TTC549 (cell line): Measurements from ENCODE around the gene PRAMEF13.
"Not testable (repeated sequence)": the region's sequence is repeated elsewhere in the genome, so short reads cannot be mapped to it uniquely, and the experiment has no call there.

Experiments
- FAIRE-seq: peaks from 2 replicates; lab custom pipeline; 2012; peaks lifted over from hg19 to GRCh38; lab: Jason Lieb, UNC

The PRAMEF13 gene, protein sequence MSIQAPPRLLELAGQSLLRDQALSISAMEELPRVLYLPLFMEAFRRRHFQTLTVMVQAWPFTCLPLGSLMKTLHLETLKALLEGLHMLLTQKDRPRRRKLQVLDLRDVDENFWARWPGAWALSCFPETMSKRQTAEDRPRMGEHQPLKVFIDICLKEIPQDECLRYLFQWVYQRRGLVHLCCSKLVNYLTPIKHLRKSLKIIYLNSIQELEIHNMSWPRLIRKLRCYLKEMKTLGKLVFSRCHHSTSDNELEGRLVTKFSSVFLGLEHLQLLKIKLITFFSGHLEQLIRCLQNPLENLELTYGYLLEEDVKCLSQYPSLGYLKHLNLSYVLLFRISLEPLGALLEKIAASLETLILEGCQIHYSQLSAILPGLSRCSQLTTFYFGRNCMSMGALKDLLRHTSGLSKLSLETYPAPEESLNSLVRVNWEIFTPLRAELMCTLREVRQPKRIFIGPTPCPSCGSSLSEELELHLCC

GRCh38 chr1:13201309-13201708 lies at the start of gene PRAMEF13:
Gene PRAMEF13, minus strand, starts transcription at chr1:13201409. Its CDS starts 1,820 bp downstream, at chr1:13199589.
- FAIRE-seq, result not testable (repeated sequence)

GRCh38 chr1:13247122-13247521 lies 45.9 kb upstream of the PRAMEF13 start:
- FAIRE-seq, result not testable (repeated sequence)

DNA sequence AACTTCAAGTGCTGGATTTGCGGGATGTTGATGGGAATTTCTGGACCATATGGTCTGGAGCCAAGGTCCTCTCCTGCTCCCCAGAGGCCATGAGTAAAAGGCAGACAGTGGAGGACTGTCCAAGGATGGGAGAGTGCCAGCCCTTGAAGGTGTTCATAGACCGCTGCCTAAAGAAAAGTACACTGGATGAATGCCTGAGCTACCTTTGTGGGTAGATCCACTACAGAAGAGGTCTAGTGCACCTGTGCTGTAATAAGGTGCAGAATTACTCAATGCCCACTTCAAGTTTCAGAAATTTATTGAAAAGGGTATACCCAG lies 45.3 kb upstream of the PRAMEF13 start:
- FAIRE-seq, result not testable (repeated sequence)

- FAIRE-seq, result not testable (repeated sequence)
Measured at GRCh38 chr1:13245841-13246553, 44.8 kb upstream of the PRAMEF13 start.

- FAIRE-seq, result not testable (repeated sequence)
Measured at GRCh38 chr1:13243536-13244263, 42.5 kb upstream of the PRAMEF13 start.

GRCh38 chr1:13239633-13240032 lies 38.4 kb upstream of the PRAMEF13 start:
- not testable (repeated sequence) for FAIRE-seq

- FAIRE-seq, result not testable (repeated sequence)
Measured at GRCh38 chr1:13237572-13237971, 36.4 kb upstream of the PRAMEF13 start.

DNA sequence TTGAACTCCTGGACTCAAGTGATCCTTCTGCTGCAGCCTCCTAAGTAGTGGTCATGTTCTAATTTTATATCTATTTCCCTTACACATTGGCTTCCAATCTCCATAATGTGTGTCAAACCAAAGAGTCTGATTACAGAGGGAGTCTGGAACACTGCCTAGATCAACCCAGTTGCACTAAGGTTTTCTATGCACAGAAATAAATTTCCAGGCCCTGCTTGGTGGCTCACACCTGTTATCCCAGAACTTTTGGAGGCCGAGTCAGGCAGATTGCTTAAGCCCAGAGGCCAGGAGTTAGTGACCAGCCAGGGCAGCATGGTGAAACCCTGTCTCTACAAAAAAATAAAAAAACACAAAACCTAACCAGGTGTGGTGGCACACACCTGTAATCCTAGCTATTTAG lies 32.8 kb upstream of the PRAMEF13 start:
- FAIRE-seq, result not testable (repeated sequence)

- FAIRE-seq, result not testable (repeated sequence)
Measured at GRCh38 chr1:13232056-13232455, 30.8 kb upstream of the PRAMEF13 start.

GRCh38 chr1:13231061-13231750 lies 30.0 kb upstream of the PRAMEF13 start:
- not testable (repeated sequence) for FAIRE-seq

- not testable (repeated sequence) for FAIRE-seq
Measured at GRCh38 chr1:13230601-13231000, 29.4 kb upstream of the PRAMEF13 start.

- not testable (repeated sequence) for FAIRE-seq
Measured at GRCh38 chr1:13230096-13230495, 28.9 kb upstream of the PRAMEF13 start.

GRCh38 chr1:13228343-13228781 lies 27.2 kb upstream of the PRAMEF13 start:
- no peak for FAIRE-seq

GRCh38 chr1:13227271-13228055 lies 26.3 kb upstream of the PRAMEF13 start:
- not testable (repeated sequence) for FAIRE-seq

DNA sequence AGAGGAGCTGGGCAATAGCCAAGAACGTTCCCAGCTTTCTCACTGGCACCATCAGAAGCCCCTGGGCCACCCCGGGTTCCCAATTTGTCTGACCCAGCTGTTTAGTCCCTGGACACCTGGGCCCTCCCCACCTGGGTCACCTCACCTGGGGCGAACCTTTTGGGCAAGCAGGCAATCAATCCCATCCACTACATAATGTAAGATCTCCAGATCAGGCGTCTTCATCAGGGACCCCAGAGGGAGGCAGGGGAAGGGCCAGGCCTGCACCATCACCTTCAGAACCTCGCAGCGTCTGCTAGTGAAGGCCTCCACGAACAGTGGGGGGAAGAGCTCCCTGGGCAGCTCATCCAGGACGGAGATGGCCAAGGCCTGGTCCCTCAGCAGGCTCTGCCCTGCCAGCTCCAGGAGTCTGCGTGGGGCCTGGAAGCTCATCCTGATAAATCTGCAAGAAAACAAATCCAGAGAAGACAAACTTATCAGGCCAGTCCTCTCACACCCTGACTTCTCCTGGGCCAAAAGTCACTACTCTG lies 24.5 kb upstream of the PRAMEF13 start, which contains the start of gene PRAMEF18:
Gene PRAMEF18 (minus strand): TSS at position 480 of the 530 bp plus-strand sequence. CDS start 48 bp downstream, at position 432.
- not testable (repeated sequence) for FAIRE-seq

DNA sequence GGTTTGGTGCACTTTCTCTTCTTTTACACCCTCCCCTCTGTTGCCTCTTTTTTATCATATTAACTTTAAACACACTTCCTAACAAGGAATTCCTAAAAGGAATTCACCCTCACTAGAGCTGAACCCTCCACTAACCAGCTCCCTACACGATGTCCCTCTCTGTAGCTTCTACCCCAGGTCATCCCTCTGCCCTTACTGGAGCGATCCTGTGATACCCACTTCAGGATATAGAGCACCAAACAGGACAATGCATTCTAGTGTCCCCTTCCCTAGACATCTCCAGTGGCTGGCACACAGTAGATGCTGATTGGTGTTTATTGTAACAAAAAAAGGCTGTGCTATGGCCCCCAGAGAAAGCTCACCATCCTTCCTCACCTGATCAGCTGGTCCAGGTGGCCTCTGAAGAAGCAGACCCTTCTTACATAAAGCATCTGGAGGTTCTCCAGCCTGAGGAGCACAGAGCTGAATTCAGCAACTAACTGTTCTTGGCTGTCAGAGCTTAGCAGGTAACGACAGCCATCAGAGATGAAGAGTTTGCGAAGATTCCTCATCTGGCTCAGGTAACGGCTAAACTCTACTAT lies 23.4 kb upstream of the PRAMEF13 start:
- FAIRE-seq, result no peak

DNA sequence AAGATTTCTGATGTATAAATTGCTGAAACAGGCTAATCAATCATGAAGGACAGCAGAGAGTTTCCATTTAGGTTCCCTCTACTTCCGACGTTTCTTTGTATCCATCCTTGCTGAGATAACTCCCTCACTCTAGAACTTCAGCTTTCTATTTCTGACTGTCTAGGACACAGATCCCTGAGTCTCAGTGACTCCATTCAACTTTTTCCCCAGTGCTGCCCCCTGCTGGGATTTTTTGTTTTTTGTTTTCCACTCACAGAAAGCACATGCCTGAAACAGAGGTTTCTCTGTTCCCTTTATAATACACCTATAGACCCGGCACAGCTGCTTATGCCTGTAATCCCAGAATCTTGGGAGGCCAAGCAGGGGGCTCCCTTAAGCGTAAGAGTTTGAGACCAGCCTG lies 21.6 kb upstream of the PRAMEF13 start:
- not testable (repeated sequence) for FAIRE-seq

DNA sequence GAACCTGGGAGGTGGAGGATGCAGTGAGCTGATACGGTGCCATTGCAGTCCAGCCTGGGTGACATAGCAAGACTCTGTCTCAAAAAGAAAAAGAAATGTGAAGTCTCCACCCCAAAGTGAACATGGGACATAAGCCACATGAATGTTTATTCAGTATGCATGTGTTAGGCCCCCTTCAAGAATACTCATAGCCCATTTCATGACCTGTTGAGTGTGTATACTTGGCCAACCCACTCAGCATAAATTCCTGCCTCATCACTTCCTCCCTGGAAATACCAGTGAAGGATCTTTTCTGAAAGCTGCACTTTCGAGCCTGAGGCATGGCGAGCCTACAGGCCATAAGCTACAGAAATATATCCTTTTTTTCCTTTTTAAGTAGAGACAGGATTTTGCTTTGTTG lies 18.0 kb upstream of the PRAMEF13 start:
- FAIRE-seq, result not testable (repeated sequence)

GRCh38 chr1:13216619-13217018 lies 15.4 kb upstream of the PRAMEF13 start:
- FAIRE-seq, result not testable (repeated sequence)

GRCh38 chr1:13208712-13209111 lies 7.5 kb upstream of the PRAMEF13 start:
- not testable (repeated sequence) for FAIRE-seq
